Heart left ventricle (tissue), 16 donors: ENCODE measurements around the gene UTRN. TPM values are rescaled to one million over a fixed set of nuclear protein-coding genes. Genes with fewer than 3 reads are reported as not detected.

Source experiments
- ATAC-seq, 4 donors: fragments of 200-7000 bp; cut with Tn5 transposase; one replicate each; pipeline ENCODE4 v1.9.1; 2020 to 2022; ENCODE audit warnings: moderate library complexity in 4 of 4, mild to moderate bottlenecking in 3 of 4, moderate number of reproducible peaks in 1 of 4
- DNase-seq, 5 donors: peaks; one replicate each; pipeline ENCODE4 v3.0.0-alpha.2; 2020
- H3K27ac ChIP-seq, 12 donors: fragments of 200-600 bp; sonication (generic) in 4 of 12; one replicate each; pipeline versions ENCODE4 v1.5.0 to v1.8.0; 2016 to 2022; ENCODE audit warnings: mild to moderate bottlenecking in 2 of 12
- H3K27me3 ChIP-seq, 9 donors: fragments of 200-600 bp; sonication (generic) in 2 of 9; one replicate each; pipeline versions ENCODE4 v1.5.1 to v1.8.0; 2016 to 2022; ENCODE audit warnings: mild to moderate bottlenecking in 3 of 9
- H3K36me3 ChIP-seq, 9 donors: fragments of 200-600 bp; sonication (generic) in 2 of 9; one replicate each; pipeline versions ENCODE4 v1.5.0 to v1.8.0; 2018 to 2022; ENCODE audit warnings: mild to moderate bottlenecking in 2 of 9
- H3K4me1 ChIP-seq, 12 donors: fragments of 200-600 bp; sonication (generic) in 4 of 12; one replicate each; pipeline versions ENCODE4 v1.5.0 to v1.8.0; 2016 to 2022; ENCODE audit warnings: mild to moderate bottlenecking in 3 of 12
- H3K4me3 ChIP-seq, 12 donors: fragments of 200-600 bp; sonication (generic) in 4 of 12; one replicate each; pipeline versions ENCODE4 v1.5.0 to v1.8.0; 2017 to 2022; ENCODE audit warnings: mild to moderate bottlenecking in 9 of 12, moderate library complexity in 4 of 12
- H3K9me3 ChIP-seq, 12 donors: fragments of 200-600 bp; sonication (generic) in 4 of 12; one replicate each; pipeline versions ENCODE4 v1.5.0 to v1.8.0; 2016 to 2022; ENCODE audit warnings: mild to moderate bottlenecking in 1 of 12
- CTCF ChIP-seq, 12 donors: fragments of 200-600 bp; sonication (generic) in 4 of 12; IDR thresholded peaks; one replicate each; pipeline versions ENCODE4 v1.5.0 to v1.8.0; 2018 to 2022; ENCODE audit warnings: antibody characterized with exemption in 12 of 12, mild to moderate bottlenecking in 5 of 12
- POLR2A ChIP-seq, 2 donors: fragments of 450-650 bp; IDR thresholded peaks; one replicate each; pipeline ENCODE4 v1.6.1; 2017; ENCODE audit warnings: antibody characterized with exemption in 2 of 2, mild to moderate bottlenecking in 2 of 2, moderate library complexity in 2 of 2
- WGBS, 4 donors: extraction: QIAGEN DNeasy Blood & Tissue Kit in 2 of 4; methylation state at CpG; one replicate each; pipeline versions ENCODE4 v1.1.5 to v1.1.7; 2013 to 2018; 5-methylcytosine and 5-hydroxymethylcytosine counted together
- intact Hi-C, 10 donors: fragments of 100-400 bp; cut with DNase I; formaldehyde crosslinking; loops; one replicate each; pipeline versions ENCODE4 v1.11.1 to v1.14.2; 2022
- polyA plus RNA-seq, 2 donors: library from polyadenylated mRNA; stranded (reverse); fragments of 200-250 nt; gene quantifications; one replicate each; pipeline ENCODE4 v1.2.3, GENCODE V29; 2013
- total RNA-seq, 9 donors: library from RNA; depleted of rRNA in 2 of 9; stranded (reverse); fragments of >200 nt in 2 of 9; fragmentation: NEBNext Ultra II Directional in 3 of 9; extraction: Animal tissue kit (Norgen Biotek cat#: 25700) in 3 of 9; gene quantifications; one replicate each; pipeline versions ENCODE4 v1.1.0 to v1.2.4, GENCODE V29; 2016 to 2023
- donor health status: ischemic (EF 13 %, LVEDD 7.1; RV severe dilation, severe dysfunction).
- donor health status: healthy with polysubstance abuse.
- donor health status: DM: no; HTN: yes; CAD: no.
- donor health status: DM: no; HTN: no; CAD: no.
- donor health status: ischemic (EF 25% LVEDD 6.9; RV normal size, moderate dysfunction).
- donor health status: ischemic (EF 25% LVEDD 5.7; RV mildly dilated, moderate dysfunction).
- donor health status: healthy.
- donor health status: DM: yes; HTN: yes; CAD: no.
- donor health status: ischemic (EF 35%, LVEDD 5.7; RV mildly dilated, moderate dysfunction).
- donor health status: nonischemic (EF 11% LVEDD 7.7; RV severe dilation, severe dysfunction).
- donor health status: DM: yes; HTN: yes; CAD: no.
- donor health status: PGD.
- donor health status: ischemic (EF 29% LVEDD 5.4; RV normal size, mild dysfunction).
- donor health status: nonischemic (EF 23%, LVEDD 6.1; RV moderate dilation, normal function).

UTRN gene
- total and polyA plus RNA-seq, 11 donors, result 13.9 to 129 (median 77.4) TPM

DNA sequence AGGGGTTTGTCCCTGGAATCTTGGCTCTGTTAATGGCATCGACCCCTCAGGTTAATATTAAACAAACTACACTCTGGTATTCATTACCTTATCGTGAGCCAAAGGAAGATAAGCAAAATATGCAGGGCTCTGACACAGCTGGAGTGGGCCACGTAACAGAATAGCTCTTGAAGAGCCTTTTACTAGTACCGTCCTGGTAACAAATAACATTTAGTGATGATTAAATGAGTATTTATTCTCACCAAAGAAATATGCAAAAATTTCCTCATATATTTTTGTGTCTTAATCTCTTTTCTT, 20.1 kb upstream of the UTRN start:
- peak overlapping the region; percentile 10 to 83 (median 66) for H3K27ac ChIP-seq
- H3K9me3 ChIP-seq, result peaks cover 0 to 9% (median 0%) of the 10 kb centered on the region in 12 donors
- WGBS, 4 donors, result 41 to 48% (median 44%) methylated on average over 4 of the region's 4 CpGs
- ATAC-seq (no peak), DNase-seq (no peak)
- H3K4me1 ChIP-seq, result peaks cover 9 to 35% (median 26%) of the 10 kb centered on the region in 12 donors
- H3K36me3 ChIP-seq, result no peaks in the 10 kb centered on the region
- TF ChIP-seq POLR2A (IDR thresholded peaks at IDR 0.05), result no peak
- no peak for TF ChIP-seq CTCF (IDR thresholded peaks at IDR 0.05)
- no peaks in the 10 kb centered on the region for H3K27me3 ChIP-seq
- H3K4me3 ChIP-seq, result no peak overlapping the region
- intact Hi-C loops, result loop anchor here in 2 of 10 donors (5.0 kb wide), 1 partner anchor 48 kb away; no protein-coding TSS in a partner anchor

DNA sequence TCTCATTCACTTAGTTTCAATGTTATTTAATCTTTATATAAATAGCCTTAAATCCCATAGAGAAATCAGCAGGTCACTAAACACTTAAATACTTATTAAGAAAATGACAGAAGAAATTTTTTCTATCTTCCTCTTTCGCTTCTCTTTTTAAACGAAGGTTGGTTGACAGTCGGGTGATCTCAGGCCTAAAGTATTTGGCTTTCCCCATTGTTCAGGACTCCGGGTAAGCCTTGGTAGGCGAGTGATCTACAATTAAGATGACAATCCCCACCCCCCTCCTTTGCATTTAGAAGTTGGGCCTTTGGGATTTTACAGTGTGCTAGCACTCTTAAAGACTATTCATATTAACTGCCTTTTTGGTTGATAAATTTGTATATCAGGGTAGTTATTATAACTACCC, 19.7 kb upstream of the UTRN start:
- intact Hi-C loops, result loop anchor here in 2 of 10 donors (5.0 kb wide), 1 partner anchor 48 kb away; no protein-coding TSS in a partner anchor
- H3K9me3 ChIP-seq, result peaks cover 0 to 9% (median 0%) of the 10 kb centered on the region in 12 donors
- H3K4me1 ChIP-seq, result peaks cover 9 to 32% (median 26%) of the 10 kb centered on the region in 12 donors
- peak overlapping the region in 1 of 12 donors; percentile 13 for H3K4me3 ChIP-seq
- H3K27me3 ChIP-seq, result no peaks in the 10 kb centered on the region
- ATAC-seq (peak in 3 of 4 donors; percentile 17 to 59 (median 47)), DNase-seq (no peak)
- WGBS, 4 donors, result 21 to 27% (median 23%) methylated on average over 5 of the region's 5 CpGs
- H3K36me3 ChIP-seq, result no peaks in the 10 kb centered on the region
- no peak for TF ChIP-seq CTCF (IDR thresholded peaks at IDR 0.05)
- TF ChIP-seq POLR2A (IDR thresholded peaks at IDR 0.05), result no peak
- peak overlapping the region; percentile 45 to 83 (median 68) for H3K27ac ChIP-seq

GRCh38 chr6:144266091-144266649, 19.0 kb upstream of the UTRN start:
- 6 to 19% (median 8%) methylated on average over 6 of the region's 6 CpGs for WGBS, 4 donors
- peak; percentile 95 to 99 (median 97) for ATAC-seq
- peak overlapping the region; percentile 45 to 83 (median 68) for H3K27ac ChIP-seq
- H3K9me3 ChIP-seq, result peaks cover 0 to 15% (median 0%) of the 10 kb centered on the region in 12 donors
- H3K27me3 ChIP-seq, result no peaks in the 10 kb centered on the region
- intact Hi-C loops, result loop anchor here in 2 of 10 donors (1.0 to 5.0 kb wide), 3 partner anchors 19 to 116 kb away; partner anchors contain the start of genes STX11 (in 1 of the 2) and UTRN (in 1 of the 2)
- H3K4me1 ChIP-seq, result peaks cover 9 to 30% (median 26%) of the 10 kb centered on the region in 12 donors
- no peaks in the 10 kb centered on the region for H3K36me3 ChIP-seq
- peak overlapping the region in 6 of 12 donors; percentile 1 to 24 (median 14) for H3K4me3 ChIP-seq
- DNase-seq, result peak; percentile 53 to 86 (median 73)
- TF ChIP-seq POLR2A (IDR thresholded peaks at IDR 0.05) (no peak), CTCF (IDR thresholded peaks at IDR 0.05) (peak in 1 of 12 donors; percentile 7)

DNA sequence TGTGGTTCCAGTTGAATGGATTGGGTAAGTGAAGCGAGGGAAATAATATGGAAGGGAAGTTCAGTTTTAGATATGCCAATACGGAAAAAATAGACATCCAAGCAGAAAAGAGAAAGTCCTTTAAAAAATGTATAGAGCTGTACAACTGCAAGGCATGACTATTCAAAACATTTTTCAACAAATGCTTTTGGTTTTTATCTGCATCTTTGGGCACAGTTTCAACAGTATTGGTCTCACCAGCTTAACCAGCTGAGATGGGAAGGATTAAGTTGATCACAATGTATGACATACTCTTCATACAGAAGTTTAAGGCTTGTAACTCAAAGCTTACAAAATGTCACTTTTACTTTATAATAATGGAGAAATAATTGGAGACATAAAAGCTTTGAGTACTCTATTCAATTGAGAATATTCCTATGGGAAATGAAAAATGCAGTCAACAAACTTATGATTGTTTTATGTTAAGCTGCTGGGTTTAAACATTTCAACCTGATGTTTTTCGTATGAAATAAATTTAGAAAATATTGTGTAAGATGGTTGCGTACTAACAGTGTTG, 16.3 kb upstream of the UTRN start:
- no peaks in the 10 kb centered on the region for H3K27me3 ChIP-seq
- DNase-seq (no peak), ATAC-seq (no peak)
- H3K27ac ChIP-seq, result peak overlapping the region in 4 of 12 donors; percentile 8 to 39 (median 24)
- peaks cover 0 to 11% (median 0%) of the 10 kb centered on the region in 12 donors for H3K9me3 ChIP-seq
- intact Hi-C loops, result loop anchor here in 2 of 10 donors (5.0 kb wide), 1 partner anchor 52 kb away; no protein-coding TSS in a partner anchor
- no peaks in the 10 kb centered on the region for H3K36me3 ChIP-seq
- TF ChIP-seq CTCF (IDR thresholded peaks at IDR 0.05), result no peak
- WGBS, 4 donors, result 79 to 87% (median 85%) methylated on average over 4 of the region's 4 CpGs
- H3K4me3 ChIP-seq, result no peak overlapping the region
- peaks cover 9 to 29% (median 26%) of the 10 kb centered on the region in 12 donors for H3K4me1 ChIP-seq
